Stimulated activated CD8-positive, alpha-beta memory T cell treated with anti-CD3 and anti-CD28 coated beads, Interleukin-15, amount 100 ng/mL, for 24 hours (primary cell): ENCODE results near the gene GALNS.
A peak's percentile ranks its signal among the peaks of the same experiment; 100 is the strongest.

Source experiments
- DNase-seq: peaks from one replicate; pipeline ENCODE4 v3.0.0-alpha.2; 2020; ENCODE audit warnings: low read depth

The GALNS gene

DNA sequence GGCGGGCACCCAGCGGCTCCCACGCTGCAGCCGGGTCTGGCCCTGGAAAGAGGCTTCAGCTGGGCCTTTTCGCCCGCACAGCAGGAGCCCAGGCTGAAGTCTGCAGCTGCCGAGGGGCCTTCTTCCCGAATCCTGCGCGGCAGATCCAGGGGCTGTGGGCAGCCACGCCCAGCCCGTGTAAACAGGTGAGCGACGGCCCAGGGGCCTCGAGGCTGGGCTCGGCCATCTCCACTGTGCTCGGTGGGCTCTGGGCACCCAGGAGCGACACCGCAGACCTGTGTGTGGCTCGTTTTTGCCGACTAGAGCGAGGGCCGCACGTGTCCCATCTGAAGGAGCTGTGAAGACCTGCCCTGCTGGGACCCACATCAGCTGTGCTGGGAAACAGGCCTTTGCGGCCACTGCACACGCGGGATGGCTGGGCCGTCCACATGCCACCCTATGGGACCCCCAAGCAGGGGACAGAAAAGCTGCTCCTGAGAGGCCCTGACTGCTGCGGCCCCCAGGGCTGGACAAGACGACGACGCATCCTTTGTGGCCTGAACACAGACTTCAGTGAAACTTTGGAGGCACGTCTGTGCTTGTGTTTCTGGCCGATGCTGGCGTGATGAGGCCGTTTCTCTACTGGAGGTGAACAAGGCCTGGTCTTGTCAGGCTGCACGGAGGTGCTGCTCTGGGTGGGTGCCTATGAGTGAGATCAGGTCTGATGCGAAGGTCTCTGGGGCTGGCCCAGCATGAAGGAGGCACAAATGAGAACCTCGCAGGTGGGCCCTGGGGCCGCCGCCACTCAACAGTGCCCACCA, 39.8 kb downstream of the GALNS start:
- DNase-seq = no peak

DNA sequence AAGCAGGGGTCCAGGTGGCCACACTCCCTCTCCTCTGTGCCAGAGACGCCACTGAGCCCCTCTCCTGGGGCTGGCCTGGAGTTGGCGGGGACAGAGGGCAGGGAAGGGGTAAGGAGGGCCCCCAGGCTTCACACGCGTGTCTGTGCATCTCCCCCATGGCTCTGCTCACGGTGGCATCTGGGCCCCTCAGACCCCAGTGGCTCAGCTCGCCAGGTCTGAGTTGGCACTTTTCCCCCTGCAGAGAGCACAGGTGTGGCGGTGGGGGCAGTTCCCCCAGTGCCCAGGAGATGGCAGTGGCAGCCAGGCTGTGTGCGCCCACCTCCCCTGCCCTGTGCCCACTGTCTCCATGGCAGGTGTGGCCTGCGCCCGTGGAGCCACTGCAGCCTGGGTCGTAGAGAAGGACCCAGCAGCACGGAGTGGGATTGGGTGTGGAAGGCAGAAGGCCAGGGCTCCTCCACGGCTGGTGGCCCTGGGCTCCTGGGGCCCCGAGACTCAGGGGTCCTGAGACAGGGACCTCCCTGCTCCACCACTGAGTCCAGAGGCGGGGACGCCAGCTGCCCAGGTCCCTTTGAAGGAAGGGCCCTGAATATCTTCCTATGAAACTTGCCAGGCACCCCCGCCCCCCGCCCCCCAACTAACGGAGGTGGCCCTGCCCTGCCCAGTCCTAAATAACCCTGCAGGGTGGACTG, 40.7 kb downstream of the GALNS start:
- no peak for DNase-seq

- DNase-seq = no peak
Measured at GRCh38 chr16:88815227-88815626, 41.5 kb downstream of the GALNS start.

DNA sequence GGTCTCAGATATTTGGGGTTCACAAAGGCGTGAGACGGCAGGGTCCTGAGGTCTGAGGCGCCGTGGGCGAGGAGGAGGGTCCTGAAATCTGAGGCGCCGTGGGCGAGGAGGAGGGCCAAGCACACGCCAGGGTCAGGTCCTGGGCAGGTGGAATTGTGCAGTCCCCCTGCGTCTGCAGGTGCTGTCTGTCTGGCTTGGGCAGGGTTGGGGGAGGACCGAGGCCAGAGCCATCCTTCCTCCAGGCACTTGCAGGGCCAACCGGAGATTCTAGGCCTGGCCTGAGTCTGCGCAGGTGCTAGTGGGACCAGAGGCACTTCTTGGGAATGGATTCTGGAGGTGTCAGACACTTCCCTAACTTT, 42.6 kb downstream of the GALNS start:
- DNase-seq = no peak

DNA sequence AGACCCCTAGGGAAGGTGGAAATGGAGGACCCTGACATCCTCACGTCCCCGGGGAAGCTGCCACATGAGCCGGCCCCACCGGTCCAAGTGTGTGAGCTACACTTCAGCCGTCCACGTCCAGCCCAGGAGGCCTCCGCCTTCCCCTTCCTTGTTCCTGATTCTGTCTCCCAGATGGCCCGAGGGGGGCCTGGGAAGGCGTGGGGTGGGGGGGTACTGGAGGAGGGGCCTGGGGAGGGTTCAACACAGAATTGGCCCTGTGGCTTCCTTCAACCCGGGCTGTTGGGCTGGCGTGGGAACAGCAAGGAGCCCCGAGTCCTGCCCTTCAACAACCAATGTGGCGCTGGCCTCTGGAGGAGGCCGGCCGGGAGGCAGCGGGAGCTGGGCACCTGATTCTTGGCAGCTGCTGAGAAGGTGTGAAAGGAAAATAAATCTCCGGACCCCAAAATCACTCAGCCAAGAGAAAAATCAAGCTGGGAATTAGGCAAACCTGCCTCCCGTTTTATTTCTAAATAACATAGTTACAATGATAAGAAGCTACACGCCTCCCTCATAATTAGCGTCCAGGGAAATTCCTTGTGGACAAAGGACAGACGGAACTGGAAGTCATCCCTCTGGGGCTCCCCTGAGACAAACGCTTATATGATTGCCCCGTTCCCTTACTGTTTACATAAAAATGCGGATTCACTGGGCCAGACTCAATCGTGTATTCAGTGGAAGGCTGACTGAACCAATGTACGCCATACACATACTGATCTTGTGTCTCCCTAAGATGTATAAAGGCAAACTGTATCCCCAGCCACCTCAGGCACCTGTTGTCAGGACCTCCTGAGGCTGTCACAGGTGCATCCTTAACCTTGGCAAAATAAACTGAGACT, 43.2 kb downstream of the GALNS start:
- no peak for DNase-seq

- no peak for DNase-seq
Measured at GRCh38 chr16:88812513-88813268, 44.1 kb downstream of the GALNS start.

DNA sequence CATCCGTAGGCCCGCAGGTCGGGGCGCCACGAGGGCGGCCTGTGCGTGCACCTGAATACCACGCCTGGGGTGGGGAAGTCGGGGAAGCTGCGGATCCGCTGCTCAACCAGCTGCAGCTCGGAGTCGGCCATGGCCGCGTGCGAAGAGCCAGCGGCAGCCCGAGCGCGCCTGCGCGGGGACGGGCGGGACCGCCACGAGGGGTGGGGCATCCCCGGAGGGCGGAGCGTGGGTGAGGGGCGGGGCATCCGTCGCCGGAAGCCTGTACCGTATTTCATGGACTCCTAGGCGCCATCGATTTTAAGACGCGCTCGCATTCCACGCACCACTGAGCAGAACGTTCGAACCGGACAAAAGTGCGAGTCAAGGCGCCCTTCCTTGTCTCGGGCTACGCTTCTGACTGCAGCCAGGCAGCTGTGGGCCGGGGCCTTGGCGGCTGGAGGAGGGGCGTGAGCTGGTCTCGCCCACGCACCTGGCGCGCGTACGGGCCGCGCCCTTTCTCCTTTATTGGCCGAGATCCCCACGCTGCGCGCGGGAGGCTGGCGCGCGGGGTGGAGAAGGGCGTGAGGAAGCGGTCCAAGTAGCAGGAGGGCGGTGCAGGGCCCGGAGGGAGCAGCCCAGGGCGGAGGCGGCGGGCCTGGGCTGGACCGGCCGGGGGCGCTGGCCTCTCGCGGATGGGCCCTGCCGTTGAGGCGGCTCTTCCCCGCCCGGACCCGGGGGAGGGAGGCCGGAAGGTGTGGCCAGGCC, 44.8 kb downstream of the GALNS start, which contains the start of gene APRT:
APRT (minus strand) TSS at position 160 of the 744 bp plus-strand sequence; CDS start at position 131, 29 bp downstream.
- peak; percentile 93 for DNase-seq

DNA sequence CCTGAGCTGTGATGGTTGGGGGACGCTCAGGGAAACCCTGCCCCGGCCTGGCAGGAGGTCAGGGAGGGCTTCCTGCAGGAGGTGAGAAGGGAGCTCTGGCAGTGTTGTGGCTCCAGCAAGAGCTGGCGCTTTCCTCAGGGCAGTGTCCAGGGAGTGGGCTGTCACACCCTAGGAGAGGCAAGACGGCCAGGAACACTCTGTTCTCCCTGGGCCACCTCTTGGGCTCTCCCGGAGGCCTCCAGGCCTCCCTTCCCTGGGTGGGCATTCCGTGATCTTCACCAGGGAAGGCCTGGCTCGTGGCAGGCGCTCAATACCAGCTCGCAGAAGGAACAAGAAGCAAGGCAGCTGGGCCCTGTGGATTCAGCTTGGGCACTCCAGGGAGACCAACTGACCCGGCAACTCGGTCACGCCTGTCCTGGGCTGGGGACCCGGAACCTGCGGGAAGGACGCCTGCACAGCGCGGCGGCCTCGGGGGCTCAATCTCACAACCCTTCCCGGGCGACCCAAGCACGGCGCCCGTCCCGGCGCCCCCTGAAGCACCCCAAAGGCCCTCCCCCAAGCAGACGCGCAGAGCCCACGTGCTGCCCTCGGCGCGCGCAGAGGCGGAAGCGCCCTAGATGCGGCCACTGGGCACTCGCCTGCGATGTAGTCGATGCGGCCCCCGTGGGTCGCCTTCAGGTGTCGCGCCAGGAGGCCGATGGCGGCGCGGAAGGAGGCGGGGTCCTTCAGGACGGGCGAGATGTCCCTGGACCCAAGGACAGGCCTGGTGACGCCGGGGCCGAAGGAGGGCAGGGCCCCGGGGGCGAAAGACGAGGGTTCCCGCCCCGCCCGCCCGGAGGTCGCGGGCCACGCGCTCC, 45.6 kb downstream of the GALNS start:
- no peak for DNase-seq

GRCh38 chr16:88810166-88810911, 46.4 kb downstream of the GALNS start:
- no peak for DNase-seq

GRCh38 chr16:88809676-88810165, 47.0 kb downstream of the GALNS start:
- no peak for DNase-seq

- DNase-seq = no peak
Measured at GRCh38 chr16:88809068-88809675, 47.6 kb downstream of the GALNS start.

- DNase-seq = no peak
Measured at GRCh38 chr16:88807626-88808453, 48.9 kb downstream of the GALNS start.

DNA sequence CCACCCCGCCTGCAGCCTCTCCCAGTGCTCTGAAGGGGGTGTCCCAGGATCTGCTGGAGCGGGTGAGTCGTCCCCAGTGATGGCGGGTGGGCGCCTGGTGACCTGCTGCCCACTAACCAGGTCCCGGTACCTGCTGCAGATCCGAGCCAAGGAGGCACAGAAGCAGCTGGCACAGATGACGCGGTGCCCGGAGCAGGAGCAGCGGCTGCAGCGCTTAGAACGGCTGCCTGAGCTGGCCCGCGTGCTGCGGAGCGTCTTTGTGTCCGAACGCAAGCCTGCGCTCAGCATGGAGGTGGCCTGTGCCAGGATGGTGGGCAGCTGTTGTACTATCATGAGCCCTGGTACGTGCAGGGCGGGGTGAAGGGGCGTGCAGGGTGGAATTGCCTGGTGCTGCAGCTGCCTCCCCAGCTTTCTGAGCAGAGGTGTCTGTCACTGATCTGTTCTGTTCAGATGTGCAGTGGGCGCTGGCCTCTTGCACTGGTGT, 49.6 kb downstream of the GALNS start:
- DNase-seq = no peak

DNA sequence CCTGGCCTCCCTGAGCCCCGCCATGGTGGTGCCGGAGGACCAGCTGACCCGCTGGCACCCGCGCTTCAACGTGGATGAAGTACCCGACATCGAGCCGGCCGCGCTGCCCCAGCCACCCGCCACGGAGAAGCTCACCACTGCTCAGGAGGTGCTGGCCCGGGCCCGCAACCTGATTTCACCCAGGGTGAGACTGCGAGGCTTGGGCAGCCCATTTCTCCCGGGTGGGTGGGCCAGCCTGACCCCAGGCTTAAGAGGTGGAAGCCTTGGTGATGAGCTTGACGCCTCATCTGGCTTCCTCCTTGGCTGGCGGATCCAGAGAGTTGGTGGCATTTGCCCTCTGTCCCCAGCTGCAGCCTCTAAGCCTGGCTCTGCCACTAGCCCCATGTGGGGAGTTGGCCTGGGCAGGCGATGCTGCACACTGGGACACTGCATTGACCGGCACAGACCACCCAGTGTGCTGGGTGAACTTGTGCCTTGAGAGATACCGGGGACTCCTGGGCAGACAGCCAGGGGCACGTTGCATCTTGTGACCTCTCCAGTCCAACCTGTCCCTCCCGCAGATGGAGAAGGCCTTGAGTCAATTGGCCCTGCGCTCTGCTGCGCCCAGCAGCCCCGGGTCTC, 50.1 kb downstream of the GALNS start:
- no peak for DNase-seq

DNA sequence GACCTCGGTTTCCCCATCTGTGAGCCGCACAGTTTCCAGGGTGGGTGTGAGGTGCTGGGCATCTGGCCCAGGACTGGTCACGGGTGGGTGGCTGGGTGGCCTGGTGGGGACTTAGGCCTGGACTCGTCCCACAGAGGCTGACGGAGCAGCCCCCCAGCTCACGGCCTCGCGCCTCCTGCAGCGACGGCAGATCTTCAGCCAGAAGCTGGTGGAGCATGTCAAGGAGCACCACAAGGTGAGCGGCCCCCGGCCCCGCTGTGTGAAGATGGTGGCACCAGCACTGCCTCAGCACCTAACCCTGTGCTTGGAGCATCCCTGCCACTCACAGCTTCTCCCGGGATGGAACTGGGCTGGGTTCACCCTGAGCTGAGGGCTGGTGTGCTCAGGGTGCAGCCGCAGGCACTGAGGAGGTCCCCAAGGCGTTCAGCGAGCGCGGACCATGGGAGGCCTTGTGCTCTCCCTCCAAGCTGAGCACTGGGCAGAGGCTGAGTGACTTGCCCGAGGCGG, 50.8 kb downstream of the GALNS start:
- no peak for DNase-seq

- no peak for DNase-seq
Measured at GRCh38 chr16:88805340-88805715, 51.4 kb downstream of the GALNS start.
